Neural cell (in vitro differentiated cells): ENCODE results near the gene RPL36AL.
"Not testable (repeated sequence)": the region's sequence is repeated elsewhere in the genome, so short reads cannot be mapped to it uniquely, and the experiment has no call there.

Experiments
- EZH2 ChIP-seq: fragments of 200-600, 300-800 bp; shearing (Covaris generic), sonication (generic); IDR thresholded peaks from 2 replicates; pipeline ENCODE4 v1.6.1; 2014; ENCODE audit warnings: antibody characterized with exemption, low read length, borderline replicate concordance, mild to moderate bottlenecking; ENCODE audit not compliant: insufficient read depth, poor library complexity, severe bottlenecking
- POLR2AphosphoS5 ChIP-seq: IDR thresholded peaks from 2 replicates; pipeline ENCODE4 v1.6.1; 2012
- RAD21 ChIP-seq: fragments of 450-650 bp; conservative IDR thresholded peaks from 2 replicates; pipeline ENCODE4 v1.6.1; 2014; ENCODE audit warnings: antibody characterized with exemption, mild to moderate bottlenecking, moderate library complexity
- SMC3 ChIP-seq: fragments of 450-650 bp; conservative IDR thresholded peaks from 2 replicates; pipeline ENCODE4 v1.6.1; 2014; ENCODE audit warnings: antibody characterized with exemption, mild to moderate bottlenecking, moderate library complexity; ENCODE audit not compliant: poor library complexity
- TF ChIP-seq, protein P1 (sequence below): fragments of 450-650 bp; IDR thresholded peaks from 2 replicates; pipeline ENCODE4 v1.5.1; 2014; ENCODE audit warnings: antibody characterized with exemption, mild to moderate bottlenecking, moderate library complexity; ENCODE audit not compliant: poor library complexity, severe bottlenecking
- TF ChIP-seq, protein P2 (sequence below): IDR thresholded peaks from 2 replicates; pipeline ENCODE4 v1.6.1; 2012; ENCODE audit warnings: borderline replicate concordance

DNA sequence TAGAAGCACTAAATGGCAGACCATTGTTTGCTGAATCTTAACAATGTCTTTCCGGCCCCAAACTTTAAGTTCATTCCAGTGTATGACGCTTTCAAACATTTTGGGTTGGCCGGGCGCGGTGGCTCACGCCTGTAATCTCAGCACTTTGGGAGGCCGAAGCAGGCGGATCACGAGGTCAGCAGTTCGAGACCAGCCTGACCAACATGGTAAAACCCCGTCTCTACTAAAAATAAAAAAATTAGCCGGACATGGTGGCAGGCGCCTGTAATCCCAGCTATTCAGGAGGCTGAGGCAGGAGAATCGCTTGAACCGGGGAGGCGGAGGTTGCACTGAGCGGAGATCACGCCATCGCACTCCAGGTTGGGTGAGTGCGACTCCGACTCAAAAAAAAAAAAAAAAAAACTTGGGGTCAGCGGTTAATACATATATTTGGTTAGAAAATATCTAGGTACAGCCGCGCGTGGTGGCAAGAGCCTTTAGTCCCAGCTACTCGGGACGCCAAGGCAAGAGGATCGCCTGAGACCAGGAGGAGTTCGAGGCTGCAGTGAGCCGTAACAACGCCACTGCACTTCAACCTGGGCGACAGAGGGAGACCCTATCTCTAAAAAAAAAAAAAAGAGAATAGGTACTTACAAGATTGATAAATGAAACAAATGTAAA lies 35.3 kb downstream of the RPL36AL start:
- TF ChIP-seq, protein P1, sequence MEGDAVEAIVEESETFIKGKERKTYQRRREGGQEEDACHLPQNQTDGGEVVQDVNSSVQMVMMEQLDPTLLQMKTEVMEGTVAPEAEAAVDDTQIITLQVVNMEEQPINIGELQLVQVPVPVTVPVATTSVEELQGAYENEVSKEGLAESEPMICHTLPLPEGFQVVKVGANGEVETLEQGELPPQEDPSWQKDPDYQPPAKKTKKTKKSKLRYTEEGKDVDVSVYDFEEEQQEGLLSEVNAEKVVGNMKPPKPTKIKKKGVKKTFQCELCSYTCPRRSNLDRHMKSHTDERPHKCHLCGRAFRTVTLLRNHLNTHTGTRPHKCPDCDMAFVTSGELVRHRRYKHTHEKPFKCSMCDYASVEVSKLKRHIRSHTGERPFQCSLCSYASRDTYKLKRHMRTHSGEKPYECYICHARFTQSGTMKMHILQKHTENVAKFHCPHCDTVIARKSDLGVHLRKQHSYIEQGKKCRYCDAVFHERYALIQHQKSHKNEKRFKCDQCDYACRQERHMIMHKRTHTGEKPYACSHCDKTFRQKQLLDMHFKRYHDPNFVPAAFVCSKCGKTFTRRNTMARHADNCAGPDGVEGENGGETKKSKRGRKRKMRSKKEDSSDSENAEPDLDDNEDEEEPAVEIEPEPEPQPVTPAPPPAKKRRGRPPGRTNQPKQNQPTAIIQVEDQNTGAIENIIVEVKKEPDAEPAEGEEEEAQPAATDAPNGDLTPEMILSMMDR = not testable (repeated sequence)
- TF ChIP-seq EZH2, POLR2AphosphoS5, RAD21, SMC3: not testable (repeated sequence)
- TF ChIP-seq, protein P2, sequence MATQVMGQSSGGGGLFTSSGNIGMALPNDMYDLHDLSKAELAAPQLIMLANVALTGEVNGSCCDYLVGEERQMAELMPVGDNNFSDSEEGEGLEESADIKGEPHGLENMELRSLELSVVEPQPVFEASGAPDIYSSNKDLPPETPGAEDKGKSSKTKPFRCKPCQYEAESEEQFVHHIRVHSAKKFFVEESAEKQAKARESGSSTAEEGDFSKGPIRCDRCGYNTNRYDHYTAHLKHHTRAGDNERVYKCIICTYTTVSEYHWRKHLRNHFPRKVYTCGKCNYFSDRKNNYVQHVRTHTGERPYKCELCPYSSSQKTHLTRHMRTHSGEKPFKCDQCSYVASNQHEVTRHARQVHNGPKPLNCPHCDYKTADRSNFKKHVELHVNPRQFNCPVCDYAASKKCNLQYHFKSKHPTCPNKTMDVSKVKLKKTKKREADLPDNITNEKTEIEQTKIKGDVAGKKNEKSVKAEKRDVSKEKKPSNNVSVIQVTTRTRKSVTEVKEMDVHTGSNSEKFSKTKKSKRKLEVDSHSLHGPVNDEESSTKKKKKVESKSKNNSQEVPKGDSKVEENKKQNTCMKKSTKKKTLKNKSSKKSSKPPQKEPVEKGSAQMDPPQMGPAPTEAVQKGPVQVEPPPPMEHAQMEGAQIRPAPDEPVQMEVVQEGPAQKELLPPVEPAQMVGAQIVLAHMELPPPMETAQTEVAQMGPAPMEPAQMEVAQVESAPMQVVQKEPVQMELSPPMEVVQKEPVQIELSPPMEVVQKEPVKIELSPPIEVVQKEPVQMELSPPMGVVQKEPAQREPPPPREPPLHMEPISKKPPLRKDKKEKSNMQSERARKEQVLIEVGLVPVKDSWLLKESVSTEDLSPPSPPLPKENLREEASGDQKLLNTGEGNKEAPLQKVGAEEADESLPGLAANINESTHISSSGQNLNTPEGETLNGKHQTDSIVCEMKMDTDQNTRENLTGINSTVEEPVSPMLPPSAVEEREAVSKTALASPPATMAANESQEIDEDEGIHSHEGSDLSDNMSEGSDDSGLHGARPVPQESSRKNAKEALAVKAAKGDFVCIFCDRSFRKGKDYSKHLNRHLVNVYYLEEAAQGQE = not testable (repeated sequence)
